RKO (cell line): ENCODE data around the gene NPTX1.

Source experiments
- DNase-seq: peaks from one replicate; pipeline ENCODE4 v3.0.0-alpha.2; 2016; ENCODE audit warnings: low spot score

NPTX1 gene

DNA sequence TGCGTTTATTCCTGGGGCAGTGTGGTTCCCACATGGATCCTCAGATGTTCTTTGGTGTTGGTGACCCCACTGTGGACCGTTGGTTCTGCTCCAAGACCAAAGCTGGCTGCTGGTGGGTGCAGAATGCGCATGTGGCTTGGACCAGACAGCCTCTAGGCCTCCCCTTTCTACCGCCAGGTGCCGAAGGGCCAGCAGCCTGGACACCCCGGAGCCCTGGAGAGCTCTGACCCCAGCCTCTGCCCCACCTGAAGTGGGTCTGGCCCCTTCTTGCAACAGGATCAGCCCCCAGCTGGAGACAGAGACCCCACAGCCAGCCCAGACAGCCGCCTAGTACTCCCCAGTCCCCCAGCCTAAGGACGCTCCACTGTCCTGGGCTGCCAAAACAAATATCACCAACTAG is 18.4 kb downstream of the NPTX1 start:
- no peak for DNase-seq

- DNase-seq: no peak
Measured at GRCh38 chr17:80457236-80457856, 19.1 kb downstream of the NPTX1 start.

DNA sequence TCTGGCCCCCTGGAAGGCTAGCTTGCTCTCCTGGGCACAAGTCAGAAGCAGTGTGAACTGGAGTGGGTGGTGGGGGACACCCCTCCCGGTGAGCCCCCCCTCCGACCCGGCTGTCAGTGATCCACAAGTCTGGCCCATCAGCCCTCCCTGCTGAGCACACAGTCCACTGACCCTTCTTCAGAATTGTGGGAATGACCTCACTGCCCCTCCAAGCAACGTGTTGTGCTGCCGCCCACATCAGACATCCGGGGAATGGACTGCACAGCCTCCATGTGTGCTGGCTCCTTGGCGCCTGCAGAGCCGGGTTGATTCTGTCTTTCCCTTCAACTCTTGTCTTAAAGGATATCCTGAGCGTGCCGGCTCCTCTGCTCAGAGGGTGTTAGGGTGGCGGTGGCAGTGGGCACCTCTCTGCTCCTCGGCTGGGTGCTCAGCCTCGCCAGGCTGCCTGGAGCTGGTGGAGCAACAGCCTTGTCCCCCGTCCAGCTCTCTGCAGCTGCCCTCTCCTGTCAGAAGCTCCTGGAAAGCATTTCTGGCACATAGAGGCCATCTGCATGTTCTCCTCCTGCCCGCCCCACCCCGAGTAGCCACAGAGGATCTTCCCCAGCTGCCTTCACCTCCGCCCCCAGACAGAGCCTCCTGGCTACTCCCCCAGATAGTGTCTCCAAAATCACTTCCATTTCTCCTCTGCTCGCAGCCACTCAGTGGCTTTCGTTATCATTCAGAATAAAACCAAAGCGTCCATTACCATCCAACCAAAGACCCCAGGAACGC is 19.8 kb downstream of the NPTX1 start:
- DNase-seq: no peak

GRCh38 chr17:80455784-80456183 is 20.6 kb downstream of the NPTX1 start:
- DNase-seq: peak; percentile 70

DNA sequence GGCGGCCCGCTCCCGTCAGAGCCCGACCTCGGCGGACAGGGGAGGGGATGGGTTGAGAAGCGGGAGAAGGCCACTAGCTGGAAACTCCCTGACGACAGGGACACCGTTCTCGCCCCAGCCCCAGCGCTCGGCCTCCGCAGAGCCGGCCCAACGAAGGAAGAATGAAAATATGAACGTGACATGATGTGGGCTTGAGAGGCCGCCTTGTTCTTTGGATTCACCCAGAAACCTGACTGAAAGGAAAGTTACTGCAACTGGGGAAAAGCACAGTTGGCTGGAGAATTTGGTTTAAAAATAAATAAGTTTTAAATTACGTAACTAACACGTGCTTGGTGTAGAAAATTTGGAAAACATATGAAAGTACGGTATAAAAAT is 21.1 kb downstream of the NPTX1 start:
- peak; percentile 47 for DNase-seq

- peak; percentile 97 for DNase-seq
Measured at GRCh38 chr17:80454557-80455335, 21.7 kb downstream of the NPTX1 start.

DNA sequence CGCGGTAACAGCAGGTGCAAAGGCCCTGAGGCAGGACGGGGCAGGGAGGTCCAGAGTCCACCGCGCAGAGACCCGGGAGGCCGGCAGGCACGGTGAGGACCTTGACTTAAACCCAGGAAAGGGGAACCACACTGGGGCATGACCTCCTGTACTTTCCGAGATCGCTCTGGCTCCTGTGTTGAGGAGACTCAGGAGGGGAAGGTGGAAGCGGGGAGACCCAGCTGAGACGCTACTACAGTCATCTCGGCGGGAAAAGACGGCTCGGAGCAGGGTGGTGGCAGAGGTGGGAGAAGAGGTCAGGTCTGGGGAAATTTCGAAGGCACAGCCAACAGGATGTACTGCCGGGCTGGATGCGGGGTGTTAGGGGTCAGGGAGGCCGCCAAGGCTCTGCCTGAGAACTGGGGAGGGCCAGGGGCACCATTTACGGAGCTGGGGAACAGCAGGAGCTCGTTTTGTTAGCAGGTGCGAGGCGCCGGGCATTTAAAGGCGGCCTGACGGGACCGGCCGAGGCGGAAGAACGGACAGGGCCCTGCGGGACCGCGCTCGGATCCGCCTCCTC is 22.3 kb downstream of the NPTX1 start:
- peak; percentile 19 for DNase-seq

- DNase-seq: peak; percentile 36
Measured at GRCh38 chr17:80453126-80453997, 23.0 kb downstream of the NPTX1 start.

DNA sequence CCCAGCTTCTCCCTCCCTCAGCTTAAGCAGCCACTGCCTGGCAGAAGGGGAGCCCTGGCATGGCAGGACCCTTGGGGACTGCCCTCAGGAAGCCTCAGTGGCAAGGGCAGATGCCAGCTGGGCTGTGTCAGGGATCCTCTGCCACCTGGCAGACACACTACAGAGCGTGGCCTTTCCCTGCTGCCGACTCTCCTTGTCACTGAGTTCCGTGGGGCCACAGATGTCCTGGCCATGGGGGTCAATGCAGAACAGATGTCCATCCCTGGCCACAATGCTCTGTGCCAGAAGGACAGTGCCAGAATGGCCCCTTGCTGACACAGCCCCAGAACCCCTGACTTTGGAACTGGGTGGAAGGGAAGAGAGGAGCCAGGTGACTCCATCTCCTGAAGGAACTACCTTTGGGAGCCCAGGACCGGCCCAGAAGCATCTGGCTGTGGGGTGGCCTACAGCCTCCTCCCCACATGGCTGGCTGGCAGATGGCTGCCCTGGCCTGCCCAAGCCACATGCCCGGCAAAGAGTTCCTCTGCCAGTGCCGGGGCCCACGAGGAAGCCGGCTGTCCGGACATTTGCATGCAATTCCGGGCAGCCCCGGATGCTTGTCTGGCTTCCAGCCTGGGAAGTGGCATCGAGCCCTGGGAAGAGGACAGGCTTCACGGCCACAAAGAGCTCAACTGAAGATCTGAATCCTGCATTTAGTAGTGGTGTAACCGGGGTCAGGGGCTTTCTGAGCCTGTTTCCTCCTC is 24.1 kb downstream of the NPTX1 start:
- DNase-seq: no peak

- DNase-seq: no peak
Measured at GRCh38 chr17:80451104-80451775, 25.2 kb downstream of the NPTX1 start.

DNA sequence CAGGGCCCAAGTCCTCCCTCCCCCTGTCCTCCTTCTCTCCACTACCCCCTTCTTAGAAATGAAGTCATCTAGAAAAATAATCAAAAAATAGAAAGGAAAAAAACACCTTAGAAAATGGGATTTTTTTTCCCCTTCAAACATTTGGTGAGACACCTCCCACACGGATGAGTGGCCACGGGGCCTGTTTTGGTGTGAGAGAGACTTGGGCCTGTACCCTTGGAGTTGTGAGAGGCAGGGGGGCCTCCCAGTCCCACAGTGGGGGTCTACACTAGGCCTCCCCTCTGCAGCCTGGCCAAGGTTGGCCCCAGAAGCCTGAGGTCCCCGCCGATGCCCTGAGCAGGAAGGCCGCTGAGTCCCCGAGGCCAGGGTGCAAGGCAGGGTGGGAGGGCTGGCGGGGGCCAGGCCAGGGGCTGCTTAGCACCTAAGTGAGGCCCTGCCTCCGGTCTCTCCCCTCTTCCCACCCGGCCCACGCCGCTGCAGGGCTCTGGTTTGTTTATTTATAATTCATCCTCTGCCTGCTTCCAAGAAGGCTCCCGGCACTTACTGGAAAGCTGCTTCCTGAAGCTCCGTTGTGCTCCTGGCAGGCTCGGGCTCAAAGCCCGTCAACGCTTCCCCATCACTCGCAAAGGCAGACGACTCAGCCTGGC is 26.4 kb downstream of the NPTX1 start:
- no peak for DNase-seq

- no peak for DNase-seq
Measured at GRCh38 chr17:80449194-80449929, 27.0 kb downstream of the NPTX1 start.

DNA sequence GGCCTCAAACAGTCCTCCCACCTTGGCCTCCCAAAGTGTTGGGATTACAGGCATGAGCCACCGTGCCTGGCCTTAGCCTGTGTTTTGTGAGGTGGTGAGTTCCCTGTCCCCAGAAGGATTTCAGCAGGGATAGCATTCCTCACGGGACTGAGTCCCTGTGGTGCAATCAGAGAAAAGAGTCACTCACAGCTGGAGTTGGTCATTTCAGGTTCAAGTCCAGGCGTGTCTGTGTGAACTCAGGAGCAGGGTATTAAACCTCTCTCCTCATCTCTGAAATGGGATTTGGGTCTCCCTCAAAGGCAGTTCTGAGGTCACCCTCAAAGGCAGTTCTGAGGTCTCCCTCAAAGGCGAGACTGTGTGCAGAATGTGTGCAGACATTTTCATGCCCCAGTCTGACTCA is 28.6 kb downstream of the NPTX1 start:
- no peak for DNase-seq

- DNase-seq: no peak
Measured at GRCh38 chr17:80446645-80447405, 29.6 kb downstream of the NPTX1 start.

DNA sequence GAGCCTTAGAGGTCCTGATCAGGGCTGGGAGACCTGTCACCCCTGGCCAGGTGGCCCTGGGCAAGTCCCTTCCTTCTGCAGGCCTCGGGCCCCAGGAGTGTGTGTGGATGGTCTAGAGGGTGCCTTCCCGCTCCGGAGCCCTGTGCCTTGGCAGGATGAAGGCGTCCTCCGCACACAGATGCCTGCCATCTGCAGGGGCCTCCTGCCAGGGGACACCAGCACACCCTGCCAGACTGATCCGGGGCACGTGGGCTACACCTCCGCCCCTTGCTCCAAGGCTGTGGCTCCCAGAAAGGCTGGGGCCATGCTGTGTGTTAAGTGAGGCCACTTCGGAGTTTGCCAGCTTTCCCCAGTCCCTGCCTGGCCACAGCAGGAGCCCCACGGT is 30.7 kb downstream of the NPTX1 start:
- DNase-seq: no peak

DNA sequence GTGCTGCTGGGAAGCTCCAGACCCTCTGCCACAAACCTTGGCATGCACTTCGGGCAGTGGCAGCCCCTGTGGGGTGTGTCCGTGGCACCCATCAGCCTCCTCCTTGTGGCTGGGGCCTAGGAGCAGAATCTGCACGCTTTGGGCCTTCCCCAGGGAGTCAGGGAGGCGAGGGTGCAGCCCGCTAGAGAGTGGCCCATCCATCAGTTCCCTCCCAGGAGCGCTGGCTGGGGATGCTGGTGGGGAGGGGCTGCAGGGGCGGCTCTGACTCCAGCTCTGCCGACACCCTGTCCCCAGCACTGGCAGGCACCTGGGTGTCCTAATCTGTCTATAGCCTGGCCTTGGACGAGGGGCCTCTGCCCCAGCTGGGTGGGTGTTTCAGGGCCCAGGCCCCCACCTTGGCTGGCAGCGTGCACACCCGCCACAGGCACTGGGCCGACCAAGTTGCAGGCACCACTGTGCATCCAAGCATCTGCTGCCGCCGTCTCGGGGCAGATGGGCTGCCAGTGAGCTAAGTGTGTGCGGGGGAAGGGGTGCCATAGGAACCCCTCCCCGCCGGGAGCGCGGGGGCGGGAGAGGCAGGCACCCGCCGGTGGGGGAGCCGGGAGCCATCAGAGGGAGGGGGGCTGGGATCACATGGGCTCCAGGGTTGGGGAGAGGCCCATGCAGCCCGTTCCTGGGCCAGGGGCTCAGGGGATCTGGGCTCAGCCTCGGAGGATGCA is 31.2 kb downstream of the NPTX1 start:
- DNase-seq: no peak

DNA sequence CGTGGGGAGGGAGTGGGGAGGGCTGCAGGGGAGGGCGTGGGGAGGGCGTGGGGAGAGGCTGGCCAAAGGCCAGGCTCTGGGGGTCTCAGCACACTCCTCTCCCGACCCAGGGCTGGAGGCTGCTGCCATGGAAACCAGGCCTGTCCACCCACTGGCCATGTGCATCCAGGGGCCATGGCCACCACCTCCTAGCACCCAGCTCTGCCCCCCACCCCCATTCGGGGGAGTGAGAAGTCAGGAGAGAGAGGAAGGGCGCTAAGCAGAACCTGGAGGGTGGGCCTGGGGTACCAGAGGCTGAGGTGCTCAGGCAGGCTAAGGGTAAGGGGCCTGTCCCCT is 31.8 kb downstream of the NPTX1 start:
- DNase-seq: no peak
